GM06990 (cell line): ENCODE data around the gene LACRT.

ENCODE experiments used
- DNase-seq: peaks from one replicate; pipeline ENCODE4 v3.0.0-alpha.2; 2011; ENCODE audit not compliant: insufficient read length; ENCODE audit errors: extremely low read depth
- H3K27me3 ChIP-seq: replicated peaks from 2 replicates; pipeline ENCODE4 v1.6.0; 2011; ENCODE audit warnings: low read length; ENCODE audit not compliant: control insufficient read depth, insufficient read depth
- H3K36me3 ChIP-seq: 2 replicates; pipeline ENCODE4 v1.5.1; 2011; ENCODE audit warnings: low read length; ENCODE audit not compliant: control insufficient read depth, insufficient read depth
- H3K4me3 ChIP-seq: replicated peaks from 2 replicates; pipeline ENCODE4 v1.5.1; 2011; ENCODE audit warnings: low read depth, mild to moderate bottlenecking, control low read depth, low read length
- TF ChIP-seq, protein P1 (sequence below): IDR thresholded peaks from 2 replicates; pipeline ENCODE4 v1.5.1; 2011; ENCODE audit warnings: low read length, control low read depth, mild to moderate bottlenecking, inconsistent platforms; ENCODE audit not compliant: insufficient read depth, poor library complexity, severe bottlenecking

The LACRT gene, protein sequence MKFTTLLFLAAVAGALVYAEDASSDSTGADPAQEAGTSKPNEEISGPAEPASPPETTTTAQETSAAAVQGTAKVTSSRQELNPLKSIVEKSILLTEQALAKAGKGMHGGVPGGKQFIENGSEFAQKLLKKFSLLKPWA

DNA sequence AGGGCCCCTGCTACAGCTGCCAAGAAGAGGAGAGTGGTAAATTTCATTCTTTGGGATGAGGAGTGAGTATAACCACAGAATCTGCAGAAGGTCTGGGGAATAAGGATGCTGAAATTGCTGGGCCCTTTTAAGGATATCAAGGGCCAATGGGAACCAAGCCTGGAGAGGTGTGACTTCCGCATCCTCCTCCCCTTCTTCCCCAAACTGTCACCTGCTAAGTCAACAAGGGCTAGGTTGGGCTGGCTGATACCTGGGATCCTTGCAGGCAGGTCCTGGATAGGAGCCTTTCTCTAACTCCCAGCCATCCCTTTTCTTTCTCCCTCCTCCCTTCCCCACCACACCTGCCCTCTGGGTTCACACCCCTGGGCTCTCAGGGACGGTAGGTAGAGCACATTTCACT, at the start of gene LACRT:
Gene LACRT, minus strand, starts transcription at position 101 of the 400 bp plus-strand sequence. Its CDS starts 54 bp downstream, at position 47.
- DNase-seq: no peak
- no peak within 1 kb of the TSS for H3K4me3 ChIP-seq
- TF ChIP-seq, protein P1, sequence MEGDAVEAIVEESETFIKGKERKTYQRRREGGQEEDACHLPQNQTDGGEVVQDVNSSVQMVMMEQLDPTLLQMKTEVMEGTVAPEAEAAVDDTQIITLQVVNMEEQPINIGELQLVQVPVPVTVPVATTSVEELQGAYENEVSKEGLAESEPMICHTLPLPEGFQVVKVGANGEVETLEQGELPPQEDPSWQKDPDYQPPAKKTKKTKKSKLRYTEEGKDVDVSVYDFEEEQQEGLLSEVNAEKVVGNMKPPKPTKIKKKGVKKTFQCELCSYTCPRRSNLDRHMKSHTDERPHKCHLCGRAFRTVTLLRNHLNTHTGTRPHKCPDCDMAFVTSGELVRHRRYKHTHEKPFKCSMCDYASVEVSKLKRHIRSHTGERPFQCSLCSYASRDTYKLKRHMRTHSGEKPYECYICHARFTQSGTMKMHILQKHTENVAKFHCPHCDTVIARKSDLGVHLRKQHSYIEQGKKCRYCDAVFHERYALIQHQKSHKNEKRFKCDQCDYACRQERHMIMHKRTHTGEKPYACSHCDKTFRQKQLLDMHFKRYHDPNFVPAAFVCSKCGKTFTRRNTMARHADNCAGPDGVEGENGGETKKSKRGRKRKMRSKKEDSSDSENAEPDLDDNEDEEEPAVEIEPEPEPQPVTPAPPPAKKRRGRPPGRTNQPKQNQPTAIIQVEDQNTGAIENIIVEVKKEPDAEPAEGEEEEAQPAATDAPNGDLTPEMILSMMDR: no peak
- H3K27me3 ChIP-seq: peaks cover 2% of the 10 kb centered on the region; the same call in 1 of the 2 replicates
- no peaks in the 10 kb centered on the region for H3K36me3 ChIP-seq

DNA sequence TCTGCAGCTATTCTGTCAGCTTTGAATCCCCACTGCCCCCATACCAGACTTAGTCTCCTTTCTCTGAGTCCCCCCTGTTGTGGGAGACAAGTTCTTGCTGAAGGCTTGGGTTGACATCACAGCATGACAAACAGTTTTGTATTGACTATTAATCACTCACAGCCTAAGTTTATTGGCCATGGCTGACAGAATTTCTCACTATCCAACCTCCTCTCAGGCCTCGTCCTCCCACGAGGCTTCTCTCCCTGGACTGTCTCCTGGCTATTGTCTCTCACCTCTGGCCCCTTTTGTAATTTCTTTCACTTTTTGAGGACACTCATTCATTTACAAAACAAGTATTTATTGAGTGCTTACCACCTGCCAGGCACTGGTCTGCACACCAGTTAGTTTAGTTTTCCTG, 48.7 kb upstream of the LACRT start:
- no peaks in the 10 kb centered on the region; the same call in 1 of the 2 replicates for H3K27me3 ChIP-seq
- TF ChIP-seq, protein P1: no peak
- no peak for DNase-seq
- H3K36me3 ChIP-seq: no peaks in the 10 kb centered on the region
- H3K4me3 ChIP-seq: no peak overlapping the region

DNA sequence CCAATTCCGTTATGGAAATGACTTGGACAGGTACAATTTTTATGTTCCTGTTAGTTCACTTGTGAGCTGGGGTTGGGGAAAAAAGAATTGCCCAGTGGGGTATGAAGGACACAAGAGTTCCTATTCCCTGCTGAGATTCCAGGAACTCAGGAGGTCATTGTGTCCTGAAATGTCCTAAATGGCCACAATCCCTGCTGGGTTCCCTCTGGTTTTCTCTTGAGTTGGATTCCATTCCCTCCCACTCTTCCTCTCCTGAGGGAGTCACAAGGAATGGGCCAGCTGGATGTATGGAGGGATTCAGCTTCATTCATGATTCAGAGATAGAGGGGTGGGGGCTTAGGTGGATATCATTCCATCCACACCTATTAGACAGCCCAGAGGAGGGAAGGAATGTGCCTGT, 48.0 kb upstream of the LACRT start:
- Histone ChIP-seq H3K36me3 (no peaks in the 10 kb centered on the region), H3K27me3 (no peaks in the 10 kb centered on the region; the same call in 1 of the 2 replicates), H3K4me3 (no peak overlapping the region)
- no peak for DNase-seq
- TF ChIP-seq, protein P1: no peak

DNA sequence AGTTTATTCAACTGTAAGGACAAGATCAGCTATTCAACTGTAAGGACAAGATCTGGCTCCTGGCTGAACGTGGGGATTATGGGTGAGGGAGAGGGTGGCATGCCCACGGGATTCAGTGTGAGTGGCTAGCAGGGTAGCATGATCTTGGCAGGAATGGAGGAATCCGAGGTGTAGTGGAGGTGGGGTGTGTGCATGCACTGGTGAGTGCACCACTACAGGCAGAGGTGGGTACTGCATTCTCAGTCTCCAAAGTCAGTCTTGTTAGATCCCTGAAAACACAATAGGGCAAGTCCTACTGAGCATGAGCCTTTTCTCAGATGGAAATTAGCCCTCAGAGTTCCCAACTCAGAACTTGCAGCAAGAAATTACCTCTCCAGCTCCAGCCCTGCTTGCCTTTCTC, 45.7 kb upstream of the LACRT start:
- no peak for DNase-seq
- Histone ChIP-seq H3K27me3 (no peaks in the 10 kb centered on the region; the same call in 1 of the 2 replicates), H3K4me3 (no peak overlapping the region), H3K36me3 (no peaks in the 10 kb centered on the region)
- TF ChIP-seq, protein P1: peak; percentile 67

DNA sequence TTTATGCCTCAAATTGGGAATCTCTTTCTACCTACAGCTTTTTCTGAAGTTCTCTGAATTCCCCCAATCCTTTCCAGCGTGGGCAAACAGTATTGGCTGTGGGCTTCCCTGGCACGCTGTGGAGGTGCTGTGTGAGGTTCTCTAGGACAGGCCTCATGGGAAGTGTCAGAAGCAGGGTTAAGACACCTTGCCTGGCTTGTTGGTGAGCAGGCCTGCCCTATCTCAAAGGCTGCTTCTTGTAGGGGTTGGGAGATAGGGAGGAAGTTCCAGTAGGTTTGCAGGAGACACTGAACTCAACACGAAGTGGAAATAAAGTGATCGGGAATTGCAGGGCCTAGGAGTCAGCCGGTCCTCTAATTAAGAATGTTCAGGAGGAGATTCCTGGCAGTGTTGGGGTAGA, 43.4 kb upstream of the LACRT start:
- H3K36me3 ChIP-seq: no peaks in the 10 kb centered on the region
- no peak overlapping the region for H3K4me3 ChIP-seq
- no peak for DNase-seq
- H3K27me3 ChIP-seq: no peaks in the 10 kb centered on the region; the same call in 1 of the 2 replicates
- TF ChIP-seq, protein P1: no peak

DNA sequence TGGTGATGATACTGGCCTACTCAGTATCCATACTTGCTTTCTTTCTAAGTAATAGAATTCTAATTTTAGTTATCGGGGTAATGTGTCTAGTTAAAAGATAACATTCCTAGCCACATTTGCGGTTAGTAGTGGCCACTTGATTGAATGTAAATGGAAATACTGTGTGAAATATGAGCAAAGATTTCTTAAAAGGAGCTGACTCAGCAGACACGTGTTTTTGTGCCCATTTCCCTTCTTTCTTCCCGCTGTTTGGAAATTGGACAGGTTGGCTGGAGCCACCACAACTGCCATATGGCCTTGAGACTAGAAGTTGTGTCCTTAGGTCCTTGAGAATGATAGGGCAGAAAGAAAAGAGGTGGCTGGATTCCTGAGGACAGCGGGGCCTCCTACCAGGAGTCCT, 33.2 kb upstream of the LACRT start:
- TF ChIP-seq, protein P1: no peak
- DNase-seq: no peak
- H3K27me3 ChIP-seq: no peaks in the 10 kb centered on the region; the same call in 1 of the 2 replicates
- no peaks in the 10 kb centered on the region for H3K36me3 ChIP-seq
- no peak overlapping the region for H3K4me3 ChIP-seq
